Smooth muscle cell (in vitro differentiated cells): ENCODE measurements around the gene LRRN3. TPM values are rescaled to one million over a fixed set of nuclear protein-coding genes. Genes with fewer than 3 reads are reported as not detected.
"Not testable (repeated sequence)": the region's sequence is repeated elsewhere in the genome, so short reads cannot be mapped to it uniquely, and the experiment has no call there.

Source experiments
- DNase-seq: peaks from one replicate; lab custom pipeline; 2025; ENCODE audit not compliant: unreplicated experiment; lab: John Stamatoyannopoulos, UW
- H2AFZ ChIP-seq: fragments of 200-600 bp; sonication (generic); 2 replicates; pipeline ENCODE4 v1.6.0; 2016; ENCODE audit warnings: antibody characterized with exemption, low read depth, mild to moderate bottlenecking
- H3F3A ChIP-seq: fragments of 200-600 bp; sonication (generic); 2 replicates; pipeline ENCODE4 v1.6.0; 2017; ENCODE audit warnings: antibody characterized with exemption, low read depth
- H3K27ac ChIP-seq: fragments of 200-600 bp; sonication (generic); 2 replicates; pipeline ENCODE4 v1.5.1; 2016; ENCODE audit warnings: low read depth, mild to moderate bottlenecking
- H3K27me3 ChIP-seq: fragments of 200-600 bp; sonication (generic); 2 replicates; pipeline ENCODE4 v1.6.1; 2016; ENCODE audit warnings: low read depth, mild to moderate bottlenecking
- H3K36me3 ChIP-seq: fragments of 200-600 bp; sonication (generic); 2 replicates; pipeline ENCODE4 v1.5.1; 2016; ENCODE audit warnings: low read depth
- H3K4me1 ChIP-seq: fragments of 200-600 bp; sonication (generic); 2 replicates; pipeline ENCODE4 v1.5.1; 2016; ENCODE audit warnings: low read depth
- H3K4me2 ChIP-seq: fragments of 200-600 bp; sonication (generic); 2 replicates; pipeline ENCODE4 v1.6.0; 2016; ENCODE audit warnings: mild to moderate bottlenecking
- H3K4me3 ChIP-seq: fragments of 200-600 bp; sonication (generic); 2 replicates; pipeline ENCODE4 v1.5.1; 2016; ENCODE audit warnings: mild to moderate bottlenecking
- H3K79me2 ChIP-seq: fragments of 200-600 bp; sonication (generic); 2 replicates; pipeline ENCODE4 v1.6.0; 2016; ENCODE audit warnings: low read depth, mild to moderate bottlenecking
- H3K9ac ChIP-seq: fragments of 200-600 bp; sonication (generic); 2 replicates; pipeline ENCODE4 v1.6.0; 2016; ENCODE audit warnings: low read depth
- H3K9me3 ChIP-seq: fragments of 200-600 bp; sonication (generic); replicated peaks from 2 replicates; pipeline ENCODE4 v1.5.1; 2016; ENCODE audit warnings: low read depth
- H4K20me1 ChIP-seq: fragments of 200-600 bp; sonication (generic); 2 replicates; pipeline ENCODE4 v1.6.0; 2016; ENCODE audit warnings: low read depth
- WGBS: methylation state at CpG from one replicate; pipeline ENCODE4 v1.1.7; 2016; ENCODE audit warnings: low lambda C conversion rate; 5-methylcytosine and 5-hydroxymethylcytosine counted together
- polyA plus RNA-seq: library from polyadenylated mRNA; unstranded; fragments of >200 nt; fragmentation: Nextera tagmentation; extraction: Ambion mirVana; gene quantifications from 2 replicates; pipeline ENCODE4 v1.2.1, GENCODE V29; 2016
- total RNA-seq: library from RNA; depleted of rRNA; stranded (reverse); fragments of >200 nt; gene quantifications from 2 replicates; pipeline ENCODE4 v1.2.3, GENCODE V29; 2014
- TF ChIP-seq, protein P1 (sequence below): fragments of 200-600 bp; sonication (generic); IDR thresholded peaks from 2 replicates; pipeline ENCODE4 v1.5.1; 2017; ENCODE audit warnings: borderline replicate concordance, mild to moderate bottlenecking, antibody characterized with exemption; ENCODE audit not compliant: insufficient read depth, poor library complexity, severe bottlenecking

Gene LRRN3
- total and polyA plus RNA-seq, 2 experiments from 2014 or later = 4.5 to 5.8 TPM

DNA sequence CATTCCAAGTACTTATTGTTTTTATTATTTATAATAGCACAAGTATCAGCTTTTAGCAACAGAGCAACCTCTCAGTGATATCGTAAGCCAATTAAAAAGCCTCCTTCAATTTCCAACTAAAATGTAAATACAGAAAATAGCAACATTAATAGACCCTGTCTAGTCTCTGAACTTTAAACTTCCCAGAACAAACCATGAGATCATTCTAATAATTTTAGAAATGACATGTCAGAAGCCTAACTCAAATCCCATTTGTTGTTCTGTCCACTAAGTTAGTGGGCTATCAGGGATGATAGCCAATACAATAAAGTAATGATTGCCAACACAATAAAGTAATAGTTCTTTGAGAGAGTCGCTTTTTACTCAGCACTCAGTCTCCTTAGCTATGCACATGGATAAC is 22.3 kb upstream of the LRRN3 start:
- no peaks in the 10 kb centered on the region for H3K27me3 ChIP-seq

DNA sequence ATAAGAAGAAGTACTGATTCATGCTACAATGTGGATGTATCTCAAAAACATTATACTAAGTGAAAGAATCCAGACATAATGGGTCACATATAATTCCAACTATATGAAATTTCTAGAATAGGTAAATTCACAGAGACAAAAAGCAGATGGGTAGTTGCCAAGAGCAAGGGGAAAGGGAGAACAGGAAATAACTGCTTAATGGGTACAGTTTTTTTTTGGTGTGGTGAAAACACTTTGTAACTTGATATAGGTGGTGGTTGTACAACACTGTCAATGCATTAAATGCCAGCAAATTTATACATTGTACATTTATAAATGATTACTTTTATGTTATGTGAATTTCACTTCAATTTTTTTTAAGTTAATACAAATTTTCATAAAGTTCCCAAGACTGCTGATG is 19.4 kb upstream of the LRRN3 start:
- no peaks in the 10 kb centered on the region for H3K36me3 ChIP-seq
- no peaks in the 10 kb centered on the region for H3K9me3 ChIP-seq
- TF ChIP-seq, protein P1, sequence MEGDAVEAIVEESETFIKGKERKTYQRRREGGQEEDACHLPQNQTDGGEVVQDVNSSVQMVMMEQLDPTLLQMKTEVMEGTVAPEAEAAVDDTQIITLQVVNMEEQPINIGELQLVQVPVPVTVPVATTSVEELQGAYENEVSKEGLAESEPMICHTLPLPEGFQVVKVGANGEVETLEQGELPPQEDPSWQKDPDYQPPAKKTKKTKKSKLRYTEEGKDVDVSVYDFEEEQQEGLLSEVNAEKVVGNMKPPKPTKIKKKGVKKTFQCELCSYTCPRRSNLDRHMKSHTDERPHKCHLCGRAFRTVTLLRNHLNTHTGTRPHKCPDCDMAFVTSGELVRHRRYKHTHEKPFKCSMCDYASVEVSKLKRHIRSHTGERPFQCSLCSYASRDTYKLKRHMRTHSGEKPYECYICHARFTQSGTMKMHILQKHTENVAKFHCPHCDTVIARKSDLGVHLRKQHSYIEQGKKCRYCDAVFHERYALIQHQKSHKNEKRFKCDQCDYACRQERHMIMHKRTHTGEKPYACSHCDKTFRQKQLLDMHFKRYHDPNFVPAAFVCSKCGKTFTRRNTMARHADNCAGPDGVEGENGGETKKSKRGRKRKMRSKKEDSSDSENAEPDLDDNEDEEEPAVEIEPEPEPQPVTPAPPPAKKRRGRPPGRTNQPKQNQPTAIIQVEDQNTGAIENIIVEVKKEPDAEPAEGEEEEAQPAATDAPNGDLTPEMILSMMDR = no peak
- no peak overlapping the region for H3K4me2 ChIP-seq
- H4K20me1 ChIP-seq = no peaks in the 10 kb centered on the region
- H3K79me2 ChIP-seq = no peaks in the 10 kb centered on the region
- H3K9ac ChIP-seq = no peak overlapping the region
- H2AFZ ChIP-seq = no peak overlapping the region
- no peak overlapping the region for H3K4me3 ChIP-seq
- no peaks in the 10 kb centered on the region for H3K27me3 ChIP-seq
- no peaks in the 10 kb centered on the region for H3F3A ChIP-seq
- H3K4me1 ChIP-seq = no peaks in the 10 kb centered on the region
- H3K27ac ChIP-seq = no peak overlapping the region
- DNase-seq = no peak

More for the DNA sequence above, 22.3 kb upstream of the LRRN3 start:
- H3K27ac ChIP-seq = no peak overlapping the region
- H3K79me2 ChIP-seq = no peaks in the 10 kb centered on the region
- no peaks in the 10 kb centered on the region for H3K9me3 ChIP-seq
- H2AFZ ChIP-seq = no peak overlapping the region
- no peaks in the 10 kb centered on the region for H4K20me1 ChIP-seq
- no peaks in the 10 kb centered on the region for H3K36me3 ChIP-seq
- no peak overlapping the region for H3K4me3 ChIP-seq
- DNase-seq = no peak
- no peaks in the 10 kb centered on the region for H3K4me1 ChIP-seq
- WGBS = 87% methylated on average over 2 of the region's 2 CpGs
- TF ChIP-seq, protein P1 = no peak
- no peak overlapping the region for H3K9ac ChIP-seq
- no peak overlapping the region for H3K4me2 ChIP-seq
- H3F3A ChIP-seq = no peaks in the 10 kb centered on the region

DNA sequence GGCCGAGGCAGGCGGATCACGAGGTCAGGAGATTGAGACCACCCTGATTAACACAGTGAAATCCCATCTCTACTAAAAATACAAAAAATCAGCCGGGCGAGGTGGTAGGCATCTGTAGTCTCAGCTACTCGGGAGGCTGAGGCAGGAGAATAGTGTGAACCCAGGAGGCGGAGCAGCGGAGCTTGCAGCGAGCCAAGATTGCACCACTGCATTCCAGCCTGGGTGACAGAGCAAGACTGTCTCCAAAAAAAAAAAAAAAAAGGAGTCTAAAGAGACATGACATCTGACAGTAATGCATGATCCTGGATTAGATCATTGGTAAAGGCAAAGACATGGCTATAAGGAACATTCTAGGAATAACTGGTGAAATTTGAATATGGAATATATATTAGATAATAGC is 18.3 kb upstream of the LRRN3 start:
- DNase-seq, H3K4me3 ChIP-seq: not testable (repeated sequence)
- WGBS = 85% methylated on average over 8 of the region's 9 CpGs

DNA sequence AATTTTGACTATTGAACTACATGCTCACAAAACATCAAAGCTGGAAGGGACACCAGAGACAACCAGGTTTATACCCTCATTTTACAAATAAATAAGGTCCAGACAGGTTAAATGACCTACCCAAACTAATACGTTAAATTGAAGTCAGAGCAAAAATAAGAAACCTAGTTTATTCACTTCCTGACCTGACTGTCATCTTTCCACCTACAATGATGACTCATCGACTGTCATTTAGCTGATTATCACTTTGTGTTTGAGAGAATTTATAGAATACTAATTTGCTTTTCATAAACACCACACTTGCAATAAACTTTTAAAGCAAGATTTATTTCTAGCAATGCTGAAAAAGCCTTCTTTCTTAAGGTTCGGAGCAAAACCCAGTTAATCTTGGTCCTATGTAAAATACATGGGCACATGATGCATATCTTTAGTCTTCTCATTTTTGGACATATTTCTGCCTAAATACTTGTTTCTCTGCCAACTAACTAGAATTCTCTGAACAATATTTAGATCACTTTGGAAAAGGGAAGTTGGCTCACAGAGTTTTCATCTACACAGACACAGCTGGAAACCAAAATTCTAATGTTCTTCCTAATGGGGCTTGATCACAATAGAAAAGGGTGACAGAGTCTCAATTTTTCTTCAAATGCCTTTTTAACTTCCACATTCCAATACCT is 16.7 kb upstream of the LRRN3 start:
- Histone ChIP-seq H3K4me1 (no peaks in the 10 kb centered on the region), H3K4me3 (no peak overlapping the region), H2AFZ (no peak overlapping the region), H3K36me3 (no peaks in the 10 kb centered on the region), H3K4me2 (no peak overlapping the region), H3K9me3 (no peaks in the 10 kb centered on the region), H3K9ac (no peak overlapping the region), H3K79me2 (no peaks in the 10 kb centered on the region), H3F3A (no peaks in the 10 kb centered on the region), H3K27ac (no peak overlapping the region), H4K20me1 (no peaks in the 10 kb centered on the region), H3K27me3 (no peaks in the 10 kb centered on the region)
- TF ChIP-seq, protein P1 = no peak
- WGBS = 90% methylated on average over 3 of the region's 3 CpGs
- no peak for DNase-seq

More for the DNA sequence above, 18.3 kb upstream of the LRRN3 start:
- not testable (repeated sequence) for H4K20me1 ChIP-seq, H3K36me3 ChIP-seq, H3K4me1 ChIP-seq, H3K27ac ChIP-seq, H3K27me3 ChIP-seq, H3K9me3 ChIP-seq, H2AFZ ChIP-seq, H3K4me2 ChIP-seq, H3K9ac ChIP-seq, H3F3A ChIP-seq, H3K79me2 ChIP-seq
